GM19468 (cell line): Measurements from ENCODE around the gene CATSPERB.
"Not testable (repeated sequence)": the region's sequence is repeated elsewhere in the genome, so short reads cannot be mapped to it uniquely, and the experiment has no call there.

ENCODE experiments used
- ATAC-seq: cut with Tn5 transposase; IDR thresholded peaks from one replicate; pipeline ENCODE4 v1.9.1; 2021; ENCODE audit warnings: mild to moderate bottlenecking, moderate library complexity, moderate number of reproducible peaks; ENCODE audit not compliant: unreplicated experiment; ENCODE audit errors: extremely low read depth

CATSPERB gene

DNA sequence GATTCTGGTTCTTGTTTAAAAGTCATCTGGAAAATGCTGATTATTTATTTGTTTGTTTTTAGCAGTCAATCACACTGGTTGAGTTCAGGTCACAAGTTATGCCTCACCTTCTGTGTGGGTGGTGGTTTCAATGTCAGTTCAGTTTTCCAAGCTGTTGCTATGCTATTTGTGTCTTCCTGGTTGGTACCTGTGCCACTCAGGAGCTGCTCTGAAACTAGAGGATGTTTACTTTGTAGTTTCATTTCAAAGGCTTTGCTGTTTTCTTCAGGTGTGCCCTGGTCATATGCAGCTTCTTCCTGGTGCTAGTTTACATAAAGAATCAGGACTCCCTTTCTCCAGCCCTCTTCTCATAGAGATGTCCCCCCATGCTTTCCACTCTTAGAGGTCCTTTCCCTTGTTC is 146.0 kb downstream of the CATSPERB start:
- ATAC-seq = no peak

DNA sequence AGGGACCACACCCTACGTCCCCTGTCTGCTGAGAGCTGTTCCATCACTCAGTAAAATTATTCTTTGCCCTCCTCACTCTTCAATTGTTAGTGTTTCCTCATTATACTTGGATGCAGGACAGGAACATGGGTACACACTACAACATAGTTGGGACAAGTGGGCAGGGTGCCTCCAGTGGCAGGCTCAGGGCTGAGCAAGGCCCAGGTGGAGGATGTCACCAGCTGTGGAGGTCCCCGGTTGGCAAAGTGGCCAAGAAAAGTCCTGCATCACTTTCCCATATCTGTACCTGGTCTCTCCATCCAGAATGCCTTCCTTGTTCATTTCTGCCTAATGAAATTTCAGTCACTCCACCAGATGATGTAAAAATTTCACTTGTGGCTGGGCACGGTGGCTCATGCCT is 149.1 kb downstream of the CATSPERB start:
- no peak for ATAC-seq

DNA sequence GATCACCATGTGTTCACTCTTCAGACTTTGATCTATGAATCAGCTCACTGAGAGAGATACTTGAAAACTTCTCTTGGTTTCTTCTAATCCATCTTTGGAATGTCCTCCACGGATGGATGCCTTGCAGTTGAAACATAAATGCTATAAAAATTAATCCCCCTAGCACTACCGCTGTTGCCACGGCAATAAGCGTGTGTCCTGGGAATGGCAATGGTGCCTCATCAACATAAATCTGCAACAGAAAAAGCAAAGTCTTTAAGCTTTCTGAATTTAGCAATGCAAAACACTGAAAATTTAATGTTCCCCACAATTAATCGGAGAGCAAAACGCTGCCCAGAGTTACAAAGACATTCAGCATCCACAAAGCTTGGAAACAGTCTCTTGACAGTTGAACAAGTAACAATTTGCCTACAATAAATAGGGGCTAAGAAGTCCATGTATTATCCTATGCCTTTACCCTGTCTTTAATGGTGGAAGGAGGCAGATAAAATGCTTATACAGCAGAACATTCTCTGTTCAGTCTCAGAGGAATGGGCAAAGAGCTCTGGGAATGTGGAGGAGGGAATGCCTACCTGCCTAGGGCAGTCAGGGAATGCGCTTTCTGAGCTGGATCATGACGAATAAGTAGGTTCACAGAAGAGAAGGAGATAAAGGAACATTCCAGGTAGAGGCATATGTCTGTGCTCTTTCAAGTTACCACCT is 150.9 kb downstream of the CATSPERB start:
- no peak for ATAC-seq

DNA sequence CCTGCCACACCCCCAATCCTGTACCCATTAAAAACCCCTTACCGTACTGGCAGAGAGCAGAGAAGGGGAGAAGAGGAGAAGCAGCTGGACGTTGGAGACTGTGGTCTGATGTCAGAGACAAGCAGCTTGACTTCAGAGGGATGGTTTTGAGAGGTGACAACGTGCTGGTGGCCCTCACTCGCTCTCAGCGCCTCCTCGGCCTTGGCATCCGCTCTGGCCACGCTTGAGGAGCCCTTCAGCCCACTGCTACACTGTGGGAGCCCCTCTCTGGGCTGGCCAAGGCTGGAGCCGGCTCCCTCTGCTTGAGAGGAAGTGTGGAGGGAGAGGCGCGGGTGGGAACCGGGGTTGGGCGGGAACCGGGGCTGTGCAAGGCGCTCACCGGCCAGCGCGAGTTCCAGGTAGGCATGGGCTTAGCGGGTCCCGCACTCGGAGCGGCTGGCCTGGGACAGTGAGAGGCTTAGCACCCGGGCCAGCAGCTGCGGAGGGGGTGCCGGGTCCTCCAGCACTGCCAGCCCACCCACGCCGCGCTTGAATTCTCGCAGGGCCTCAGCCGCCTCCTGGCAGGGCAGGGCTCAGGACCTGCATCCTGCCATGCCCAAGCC is 154.2 kb downstream of the CATSPERB start:
- no peak for ATAC-seq

DNA sequence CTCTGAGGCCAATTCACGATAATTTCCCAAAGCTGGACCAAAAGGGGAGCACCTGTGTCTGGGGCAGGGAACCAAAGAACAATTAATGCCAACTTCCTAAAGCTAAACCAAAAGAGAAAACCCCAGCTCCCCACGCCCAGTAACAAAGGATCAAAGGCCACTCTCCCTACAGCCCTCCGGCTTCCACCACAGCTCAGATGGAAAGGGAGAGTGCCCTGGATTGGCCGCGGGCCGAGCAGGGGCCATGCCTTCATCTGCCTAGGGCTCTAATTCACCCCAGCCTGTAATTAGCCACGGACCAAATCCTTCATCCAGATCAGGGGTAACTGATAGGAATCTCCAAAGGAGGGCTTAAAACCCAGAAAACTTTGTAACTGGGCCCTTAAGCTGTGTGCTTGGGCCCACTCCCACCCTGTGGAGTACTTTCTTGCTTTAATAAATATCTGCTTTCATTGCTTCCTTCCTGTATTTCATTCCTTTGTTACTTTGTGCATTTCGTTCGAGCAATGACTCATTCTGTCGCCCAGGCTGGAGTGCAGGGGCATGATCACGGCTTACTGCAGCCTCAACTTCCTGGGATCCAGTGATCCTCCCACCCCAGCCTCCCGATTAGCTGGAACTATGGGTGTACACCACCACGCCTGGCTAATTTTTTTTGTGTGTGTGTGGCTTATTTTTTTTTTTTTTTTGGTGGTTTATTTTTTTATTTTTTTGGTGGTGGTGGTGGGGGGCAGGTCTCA is 156.2 kb downstream of the CATSPERB start:
- no peak for ATAC-seq

DNA sequence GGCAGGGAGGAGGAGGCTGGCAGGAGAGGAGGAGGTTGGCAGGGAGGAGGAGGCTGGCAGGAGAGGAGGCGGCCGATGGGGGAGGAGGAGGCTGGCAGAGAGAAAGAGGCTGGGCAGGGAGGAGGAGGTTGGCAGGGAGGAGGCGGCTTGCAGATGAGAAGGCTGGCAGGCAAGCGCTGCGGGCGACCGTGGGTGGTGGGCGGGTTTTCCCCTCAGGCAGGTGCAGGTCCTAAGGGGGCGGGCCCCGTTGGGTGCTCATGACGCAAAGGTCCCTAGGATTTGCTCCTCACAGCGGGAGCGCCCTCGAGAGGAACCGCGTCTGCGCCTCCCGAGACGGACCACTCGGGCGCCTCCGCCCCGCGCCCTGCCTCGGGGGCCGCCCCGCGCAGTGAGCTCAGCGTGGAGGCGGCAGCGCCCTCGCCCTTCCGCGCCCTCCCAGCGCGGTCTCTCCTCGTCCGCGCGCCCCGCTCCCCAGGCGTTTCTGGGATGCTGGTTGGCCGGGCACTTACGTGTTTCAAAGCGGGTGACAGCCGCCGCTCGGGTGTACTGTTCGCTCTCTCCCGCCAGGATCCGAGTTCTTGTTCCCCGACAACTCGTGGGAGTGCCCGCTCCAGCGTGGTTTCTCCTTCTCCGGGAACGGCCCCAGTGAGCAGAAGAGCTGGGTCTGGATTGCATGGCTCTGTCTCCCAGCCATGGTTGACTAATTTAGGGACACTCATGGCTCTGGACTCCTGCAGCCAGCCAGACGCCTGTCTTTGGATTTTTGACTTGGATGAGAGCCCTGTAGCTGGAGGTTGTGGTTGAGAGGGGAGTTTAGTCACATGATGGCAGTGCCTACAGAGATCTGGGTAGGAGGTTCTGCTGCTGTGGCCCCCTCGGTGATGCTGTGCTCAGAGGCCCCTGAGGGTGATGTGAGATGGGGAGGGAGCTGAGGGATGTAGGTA is 157.7 kb downstream of the CATSPERB start:
- no peak for ATAC-seq

DNA sequence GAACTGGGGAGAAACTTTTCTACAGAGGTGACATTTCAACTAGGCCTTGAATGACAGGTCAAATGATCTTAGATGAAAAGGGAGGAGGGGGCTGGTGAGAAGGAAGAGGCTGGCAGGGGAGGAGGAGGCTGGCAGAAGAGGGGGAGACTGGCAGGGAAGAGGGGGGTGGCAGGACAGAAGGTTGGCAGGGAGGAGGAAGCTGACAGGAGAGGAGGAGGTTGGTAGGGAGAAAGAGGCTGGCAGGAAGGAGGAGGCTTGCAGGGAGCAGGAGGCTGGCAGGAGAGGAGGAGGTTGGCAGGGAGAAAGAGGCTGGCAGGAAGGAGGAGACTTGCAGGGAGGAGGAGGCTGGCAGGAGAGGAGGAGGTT is 158.4 kb downstream of the CATSPERB start:
- ATAC-seq = no peak

DNA sequence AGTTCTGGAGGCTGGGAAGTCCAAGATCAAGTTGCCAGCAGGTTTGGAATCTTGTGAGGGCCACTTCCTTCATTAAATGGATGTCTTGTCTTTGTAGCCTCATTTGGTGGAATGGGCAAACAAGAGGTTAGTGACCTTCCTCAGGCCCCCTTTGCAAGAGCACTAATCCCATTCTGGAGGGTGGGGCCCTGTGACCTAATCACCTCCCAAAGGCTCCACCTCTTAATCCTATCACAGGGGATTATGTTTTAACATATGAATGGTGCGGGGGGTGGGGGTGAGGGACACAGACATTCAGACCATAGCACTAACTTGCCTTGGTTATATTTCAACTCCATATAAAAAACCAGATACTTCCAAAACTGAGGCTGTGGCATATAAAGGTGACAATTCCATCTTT is 161.9 kb downstream of the CATSPERB start:
- no peak for ATAC-seq

DNA sequence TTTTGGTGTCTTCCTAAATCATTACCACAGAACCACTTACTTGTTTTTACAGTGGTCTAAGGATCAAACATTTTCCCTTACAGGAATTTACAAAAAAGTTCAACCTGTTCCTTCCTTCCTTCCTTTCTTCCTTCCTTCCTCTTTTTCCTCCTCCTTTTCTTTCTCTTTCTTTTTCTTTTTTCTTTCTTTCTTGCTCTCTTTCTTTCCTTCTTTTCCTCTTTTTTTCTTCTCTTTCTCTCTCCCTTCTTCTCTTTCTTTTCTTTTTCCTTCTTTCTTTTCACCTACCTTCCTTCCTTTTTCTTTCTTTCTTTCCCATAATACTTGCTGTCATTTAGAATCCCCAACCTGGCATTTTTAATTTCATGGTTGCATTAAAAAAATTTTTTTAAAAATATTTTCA is 162.6 kb downstream of the CATSPERB start:
- no peak for ATAC-seq

DNA sequence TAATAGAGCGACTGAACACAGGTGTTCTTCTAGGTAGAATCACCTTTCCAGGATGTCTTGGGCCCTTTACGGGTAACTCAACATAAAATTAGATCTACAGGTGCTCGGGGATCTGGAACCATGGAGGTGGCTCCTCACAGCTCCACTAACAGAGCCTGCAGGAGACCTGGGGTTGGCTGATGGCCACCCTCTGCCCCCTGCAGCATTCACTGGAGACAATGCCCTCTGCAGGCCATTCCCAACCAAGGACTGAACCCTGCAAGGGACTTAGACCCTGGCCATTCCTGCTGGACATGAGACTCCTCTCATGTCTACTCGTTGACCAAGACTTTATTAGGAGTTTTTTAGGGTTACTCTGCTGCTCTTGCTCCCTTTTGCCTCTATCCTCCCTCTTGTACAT is 163.3 kb downstream of the CATSPERB start:
- ATAC-seq = no peak

DNA sequence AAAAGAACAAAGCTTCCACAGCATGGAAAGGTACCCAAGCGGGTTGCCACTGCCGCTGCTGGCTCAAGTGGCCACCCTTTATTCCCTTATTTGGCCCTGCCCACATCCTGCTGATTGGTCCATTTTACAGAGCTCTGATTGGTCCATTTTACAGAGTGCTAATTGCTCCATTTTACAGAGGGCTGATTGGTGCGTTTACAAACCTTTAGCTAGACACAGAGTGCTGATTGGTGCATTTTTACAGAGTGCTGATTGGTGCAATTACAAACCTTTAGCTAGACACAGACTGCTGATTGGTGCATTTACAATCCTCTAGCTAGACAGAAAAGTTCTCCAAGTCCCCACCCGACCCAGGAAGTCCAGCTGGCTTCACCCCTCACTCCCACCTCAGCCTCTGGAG is 164.1 kb downstream of the CATSPERB start:
- ATAC-seq = not testable (repeated sequence)

DNA sequence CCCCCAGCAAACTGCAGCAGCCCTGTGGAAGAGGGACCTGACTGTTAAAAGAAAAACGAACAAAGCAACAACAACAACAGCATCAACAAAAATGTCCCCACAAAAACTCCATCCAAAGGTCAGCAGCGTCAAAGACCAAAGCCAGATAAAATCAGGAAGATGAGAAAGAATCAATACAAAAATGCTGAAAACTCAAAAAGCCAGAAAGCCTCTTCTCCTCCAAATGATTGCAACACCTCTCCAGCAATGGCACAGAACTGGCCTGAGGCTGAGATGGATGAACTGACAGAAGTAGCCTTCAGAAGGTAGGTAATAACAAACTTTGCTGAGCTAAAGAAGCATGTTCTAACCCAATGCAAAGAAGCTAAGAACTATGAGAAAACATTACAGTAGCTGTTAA is 176.4 kb downstream of the CATSPERB start:
- ATAC-seq = no peak

DNA sequence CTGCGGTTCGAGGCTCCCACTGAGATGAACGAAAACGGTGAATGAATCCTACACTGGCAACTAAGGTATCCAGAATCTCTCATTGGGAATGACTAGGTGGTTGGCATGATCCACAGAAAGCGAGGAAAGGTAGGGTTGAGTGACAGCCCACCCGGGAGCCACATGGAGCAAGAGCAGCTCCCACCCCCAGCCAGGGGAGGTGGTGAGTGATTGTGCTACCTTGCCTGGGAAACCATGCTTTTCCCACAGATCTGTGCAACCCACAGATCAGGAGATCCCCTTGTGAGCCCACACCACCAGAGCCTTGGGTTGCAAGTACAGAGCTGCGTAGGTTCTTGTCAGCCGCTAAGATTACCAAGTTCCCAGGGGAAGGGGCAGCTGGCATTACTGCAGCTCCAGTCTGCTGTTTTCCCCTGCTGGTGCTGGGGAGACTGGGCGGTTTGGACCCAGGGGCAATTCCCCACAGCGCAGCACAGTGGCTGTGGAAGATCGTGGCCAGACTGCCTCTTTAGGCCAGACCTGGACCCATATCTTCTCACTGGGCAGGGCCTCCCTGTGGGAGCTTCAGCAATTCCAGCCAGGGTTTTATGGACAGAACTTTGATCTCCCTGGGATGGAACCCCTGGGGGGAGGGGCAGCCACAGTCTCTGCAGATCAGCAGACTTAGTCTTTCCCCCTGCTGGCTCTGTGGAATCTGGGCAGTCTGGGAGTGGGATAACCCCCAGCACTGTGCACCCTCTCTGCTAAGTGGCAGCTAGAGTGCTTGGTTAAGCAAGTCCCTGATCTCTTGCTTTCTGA is 177.2 kb downstream of the CATSPERB start:
- ATAC-seq = no peak

DNA sequence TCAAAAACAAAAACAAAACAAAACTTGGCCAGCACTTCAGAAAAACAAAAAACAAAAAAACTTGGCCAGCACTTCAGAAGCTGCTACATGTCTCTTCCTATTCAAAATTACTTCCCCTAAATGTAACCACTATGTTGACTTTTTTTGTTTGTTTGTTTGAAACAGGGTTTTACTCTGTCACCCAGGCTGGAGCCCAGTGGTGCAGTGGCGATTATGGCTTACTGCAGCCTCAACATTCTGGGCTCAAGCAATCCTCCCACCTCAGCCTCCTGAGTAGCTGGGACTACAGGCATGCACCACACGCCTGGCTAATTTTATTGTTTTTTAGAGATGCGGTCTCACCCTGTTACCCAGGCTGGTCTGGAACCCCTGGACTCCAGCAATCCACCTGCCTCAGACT is 183.8 kb downstream of the CATSPERB start:
- ATAC-seq = no peak

DNA sequence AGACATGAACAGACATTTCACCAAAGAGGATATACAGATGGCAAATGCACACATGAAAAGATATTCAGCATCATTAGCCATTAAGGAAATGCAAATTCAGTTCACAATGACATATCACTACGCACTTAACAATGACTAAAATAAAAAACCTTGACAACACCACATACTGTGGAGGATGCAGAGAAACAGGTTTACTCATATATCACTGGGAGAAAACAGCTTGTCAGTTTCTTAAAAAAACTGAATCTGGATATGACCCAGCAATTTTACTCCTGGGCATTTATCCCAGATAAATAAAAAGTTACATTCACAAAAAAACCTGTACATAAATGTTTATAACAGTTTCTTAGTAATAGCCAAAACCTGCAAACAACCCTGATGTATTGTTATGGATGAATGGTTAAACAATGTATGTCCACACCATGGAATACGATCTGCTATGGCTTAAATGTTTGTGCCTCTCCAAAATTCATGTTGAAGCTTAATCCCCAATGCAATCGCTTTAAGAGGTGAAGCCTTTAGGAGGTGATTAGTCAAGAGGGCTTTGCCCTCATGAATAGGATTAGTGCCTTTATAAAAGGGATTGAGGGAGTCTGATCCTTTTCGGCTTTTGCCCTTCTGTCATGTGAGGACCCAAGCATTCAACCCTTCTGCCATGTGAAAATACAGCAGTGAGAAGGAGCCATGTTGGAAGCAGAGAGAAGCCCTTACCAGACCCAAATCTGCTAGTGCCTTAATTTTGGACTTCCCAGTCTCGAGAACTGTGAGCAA is 185.8 kb downstream of the CATSPERB start:
- no peak for ATAC-seq

DNA sequence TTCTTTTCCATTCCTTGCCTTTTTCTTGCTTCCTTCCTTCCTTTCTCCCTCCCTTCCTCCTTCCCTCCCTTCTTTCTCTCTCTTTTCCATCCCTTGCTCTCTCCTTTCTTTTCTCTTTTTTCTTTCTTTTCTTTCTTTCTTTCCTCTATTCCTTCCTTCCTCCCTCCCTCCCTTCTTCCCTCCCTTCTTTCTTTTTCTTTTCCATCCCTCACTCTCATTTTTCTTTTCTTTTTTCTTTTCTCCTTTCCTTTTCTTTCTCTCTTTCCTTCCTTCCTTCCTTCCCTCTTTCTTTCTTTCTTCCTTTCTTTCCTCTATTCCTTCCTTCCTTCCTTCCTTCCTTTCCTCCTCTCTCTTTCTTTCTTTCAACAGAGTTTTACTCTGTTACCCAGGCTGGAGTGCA is 186.7 kb downstream of the CATSPERB start:
- no peak for ATAC-seq

DNA sequence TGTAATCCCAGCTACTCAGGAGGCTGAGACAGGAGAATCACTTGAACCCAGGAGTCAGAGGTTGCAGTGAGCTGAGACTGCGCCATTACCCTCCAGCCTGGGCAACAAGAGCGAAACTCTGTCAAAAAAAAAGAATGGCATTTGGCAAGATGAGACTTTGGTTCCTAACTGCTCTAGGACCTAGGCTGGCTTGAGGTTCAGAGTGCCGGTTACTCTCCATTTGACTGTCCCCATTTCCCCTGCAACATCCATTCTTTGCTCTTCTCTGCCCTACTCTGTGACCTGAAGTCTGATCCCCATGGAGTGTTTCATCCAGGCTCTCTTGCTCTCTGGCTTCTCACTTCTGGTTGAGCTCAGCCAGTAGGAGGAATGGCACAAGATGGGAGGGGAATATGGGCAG is 195.6 kb downstream of the CATSPERB start:
- no peak for ATAC-seq

DNA sequence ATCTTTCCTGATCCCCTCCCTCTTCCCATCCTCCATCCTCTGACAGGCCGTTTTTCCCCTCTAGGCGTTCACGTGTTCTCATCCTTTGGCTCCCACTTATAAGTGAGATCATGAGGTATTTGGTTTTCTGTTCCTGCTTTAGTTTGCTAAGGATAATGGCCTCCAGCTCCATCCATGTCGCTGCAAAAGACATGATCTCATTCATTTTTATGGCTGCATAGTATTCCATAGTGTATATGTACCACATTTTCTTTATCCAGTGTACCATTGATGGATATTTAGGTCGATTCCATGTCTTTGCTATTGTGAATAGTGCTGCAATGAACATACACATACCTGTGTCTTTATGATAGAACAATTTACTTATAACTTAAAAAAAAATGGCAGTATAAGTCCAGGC is 197.8 kb downstream of the CATSPERB start:
- ATAC-seq = not testable (repeated sequence)

DNA sequence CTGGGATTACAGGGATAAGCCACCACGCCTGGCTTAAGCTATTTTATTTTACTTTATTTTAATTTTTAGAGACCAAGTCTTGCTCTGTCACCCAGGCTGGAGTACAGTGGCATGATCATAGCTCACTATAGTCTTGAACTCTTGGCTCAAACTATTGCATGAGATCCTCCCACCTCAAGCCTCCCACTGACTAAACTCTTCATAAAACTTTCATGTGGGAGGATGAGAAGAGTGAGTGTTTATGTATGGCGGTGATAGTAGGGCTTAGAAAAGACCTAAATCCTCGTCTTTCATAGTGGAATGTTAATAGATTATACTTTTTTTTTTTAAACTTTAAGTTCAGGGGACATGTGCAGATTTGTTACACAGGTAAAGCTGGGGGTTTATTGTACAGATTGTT is 198.3 kb downstream of the CATSPERB start:
- ATAC-seq = no peak
